ENCODE results near the gene TMEM164.

Gene TMEM164

DNA sequence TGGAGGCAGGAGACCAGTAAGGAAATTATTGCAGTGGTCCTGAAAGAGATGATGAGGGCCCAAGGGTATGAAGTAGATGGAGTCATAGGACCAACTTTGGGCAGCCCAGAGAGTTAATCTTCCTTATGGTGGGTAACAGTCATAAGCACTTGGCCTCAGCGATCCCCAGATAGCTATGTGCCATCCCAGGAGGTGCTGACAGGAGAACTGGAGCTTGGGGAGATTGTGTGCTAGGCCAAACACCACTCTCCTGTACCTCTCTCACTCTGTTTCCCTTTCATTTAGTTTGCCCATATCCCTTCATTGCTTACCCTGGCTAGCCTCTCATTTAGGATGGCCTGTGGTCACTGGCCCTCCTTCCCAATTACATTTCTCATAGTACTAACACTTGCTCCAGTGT, 60.0 kb downstream of the TMEM164 start:
- no peak for DNase-seq (ENCODE audit: extremely low read depth in 1 of 2, low read depth in 1 of 2)

DNA sequence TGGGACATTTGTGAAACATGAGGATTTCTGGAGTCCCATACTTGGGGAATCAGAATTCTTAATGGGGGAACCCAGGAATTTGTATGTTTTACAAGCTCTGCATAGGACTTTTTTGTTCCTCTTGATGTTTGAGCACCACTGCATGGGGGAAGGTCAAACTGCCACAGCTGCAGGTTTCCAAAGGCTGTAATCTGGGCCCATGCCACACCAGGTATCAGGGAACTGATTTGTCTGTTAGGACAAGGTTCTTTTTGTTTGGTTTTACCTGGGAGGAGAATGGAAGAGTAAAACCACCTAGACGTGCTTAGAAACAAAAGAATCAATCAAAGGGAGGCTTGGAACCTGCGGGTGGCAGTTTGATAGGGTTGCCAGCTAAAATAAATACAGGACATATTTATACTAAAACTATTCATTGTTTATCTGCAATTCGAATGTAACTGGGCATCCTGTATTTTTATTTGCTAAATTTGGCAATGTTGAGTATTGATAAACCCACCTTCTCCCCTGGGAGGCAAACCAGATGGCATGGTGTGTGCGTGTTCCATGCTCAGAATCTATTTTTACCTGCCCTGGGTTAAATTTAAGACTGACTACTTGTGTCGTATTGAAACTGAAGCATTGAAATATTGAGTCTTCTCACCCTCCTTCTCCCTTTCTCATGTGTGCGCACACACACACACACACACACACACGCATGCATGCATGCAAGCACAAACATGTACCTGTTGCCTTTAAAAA, 63.7 kb downstream of the TMEM164 start:
- DNase-seq (ENCODE audit: extremely low read depth in 1 of 2, low read depth in 1 of 2): no peak

DNA sequence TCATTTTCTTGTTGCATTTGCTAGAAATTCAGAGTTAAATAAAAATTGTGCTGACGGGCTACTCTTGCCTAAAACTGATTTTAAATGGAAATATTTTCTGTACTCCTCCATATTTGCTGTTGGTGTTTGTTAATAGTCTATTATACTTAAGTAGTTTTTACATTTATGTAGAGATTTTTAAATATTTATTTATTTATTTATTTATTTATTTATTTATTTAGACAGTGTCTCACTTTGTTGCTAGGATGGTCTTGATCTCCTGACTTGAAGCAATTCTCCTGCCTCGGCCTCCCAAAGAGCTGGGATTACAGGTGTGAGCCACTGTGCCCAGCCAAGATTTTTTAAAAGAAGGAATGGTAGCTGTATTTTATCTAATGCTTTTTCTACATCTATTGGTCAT, 68.1 kb downstream of the TMEM164 start:
- no peak for DNase-seq (ENCODE audit: extremely low read depth in 1 of 2, low read depth in 1 of 2)

DNA sequence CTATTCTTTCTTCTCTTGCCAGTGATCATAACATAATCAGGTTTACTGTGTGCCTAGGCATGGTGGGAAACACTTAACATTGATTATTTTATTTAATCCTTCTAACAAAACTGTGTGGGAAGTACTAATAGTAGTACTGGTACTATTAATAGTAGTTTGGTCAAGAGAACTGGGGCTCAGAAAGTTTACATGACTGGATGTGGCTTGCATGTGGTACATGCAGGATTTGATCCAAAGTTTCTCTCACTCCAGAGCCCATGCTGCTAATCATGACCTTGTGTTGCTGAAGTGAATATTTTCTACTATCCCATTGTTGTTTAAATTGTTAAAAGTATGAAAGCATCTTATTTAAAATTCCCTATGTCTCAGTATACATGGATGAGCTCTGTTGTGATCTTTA, 78.4 kb downstream of the TMEM164 start:
- DNase-seq (ENCODE audit: extremely low read depth in 1 of 2, low read depth in 1 of 2): no peak

DNA sequence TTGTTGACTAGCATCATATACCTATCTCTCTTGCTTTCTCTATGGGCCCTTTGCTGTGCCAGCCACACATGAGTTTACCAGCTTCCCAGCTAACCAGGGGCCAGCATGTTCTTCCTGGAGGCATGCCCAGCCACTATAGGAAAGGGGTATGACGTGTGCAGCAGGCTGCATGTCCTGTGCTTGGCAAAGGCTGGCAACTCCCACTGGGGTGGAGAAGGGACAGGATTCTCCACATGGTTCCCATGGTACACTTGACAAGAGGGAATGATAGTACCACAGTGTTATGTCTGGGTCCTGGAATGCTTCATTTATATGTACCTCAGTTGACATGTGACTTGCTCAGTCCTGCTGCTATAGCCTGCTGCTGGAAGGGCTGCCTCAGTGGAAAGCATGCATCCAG, 78.8 kb downstream of the TMEM164 start:
- no peak for DNase-seq (ENCODE audit: extremely low read depth in 1 of 2, low read depth in 1 of 2)

DNA sequence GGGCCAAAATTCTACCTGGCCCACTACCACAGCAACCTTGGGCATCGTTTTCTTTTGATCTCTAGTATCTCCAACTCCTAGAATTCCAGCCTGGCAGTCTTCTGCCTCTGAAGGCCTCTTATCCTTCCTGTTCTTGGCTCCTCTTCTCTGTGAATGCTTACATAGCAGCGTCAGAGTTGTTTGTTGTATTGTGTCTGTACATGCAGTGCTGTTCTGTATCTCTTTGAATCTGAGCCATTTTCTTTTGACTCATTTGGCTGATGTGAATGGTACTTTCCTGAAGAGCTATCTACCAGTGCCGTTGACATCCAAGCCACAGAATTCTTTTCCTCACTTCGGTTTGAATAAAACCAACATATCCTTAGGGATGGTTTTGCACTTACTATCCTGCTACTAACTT, 79.2 kb downstream of the TMEM164 start:
- no peak for DNase-seq (ENCODE audit: extremely low read depth in 1 of 2, low read depth in 1 of 2)

DNA sequence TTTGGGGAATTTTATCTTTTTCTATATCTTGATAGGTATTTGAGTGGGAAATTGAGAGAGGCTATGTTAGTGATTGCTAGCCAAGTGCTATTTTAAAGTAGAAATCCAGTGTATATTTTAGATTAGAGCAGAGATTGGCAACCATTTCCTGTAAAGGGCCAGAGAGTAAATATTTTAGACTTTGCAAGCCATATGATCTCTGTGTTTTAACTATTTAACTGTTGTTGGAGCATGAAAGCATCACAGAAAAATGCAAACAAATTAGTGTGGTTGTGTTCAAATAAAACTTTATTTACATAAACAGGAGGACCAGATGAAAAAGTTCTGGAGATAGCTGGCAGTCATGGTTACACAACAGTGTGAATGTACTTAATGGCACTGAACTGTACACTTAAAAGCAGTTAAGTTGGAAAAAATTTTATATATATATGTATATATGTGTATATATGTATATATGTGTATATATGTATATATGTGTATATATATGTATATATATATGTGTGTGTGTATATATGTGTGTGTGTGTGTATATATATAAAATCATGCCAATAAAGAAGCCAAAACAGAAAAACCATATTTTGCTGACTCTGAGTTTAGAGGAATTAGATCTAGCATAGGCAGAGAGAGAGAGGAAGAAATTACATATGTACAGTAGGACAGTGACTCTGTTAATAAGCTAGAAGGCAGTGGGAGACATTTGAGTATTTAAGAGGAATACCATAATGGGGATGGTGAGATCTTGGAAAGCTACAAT, 83.4 kb downstream of the TMEM164 start:
- DNase-seq (ENCODE audit: extremely low read depth in 1 of 2, low read depth in 1 of 2): no peak

DNA sequence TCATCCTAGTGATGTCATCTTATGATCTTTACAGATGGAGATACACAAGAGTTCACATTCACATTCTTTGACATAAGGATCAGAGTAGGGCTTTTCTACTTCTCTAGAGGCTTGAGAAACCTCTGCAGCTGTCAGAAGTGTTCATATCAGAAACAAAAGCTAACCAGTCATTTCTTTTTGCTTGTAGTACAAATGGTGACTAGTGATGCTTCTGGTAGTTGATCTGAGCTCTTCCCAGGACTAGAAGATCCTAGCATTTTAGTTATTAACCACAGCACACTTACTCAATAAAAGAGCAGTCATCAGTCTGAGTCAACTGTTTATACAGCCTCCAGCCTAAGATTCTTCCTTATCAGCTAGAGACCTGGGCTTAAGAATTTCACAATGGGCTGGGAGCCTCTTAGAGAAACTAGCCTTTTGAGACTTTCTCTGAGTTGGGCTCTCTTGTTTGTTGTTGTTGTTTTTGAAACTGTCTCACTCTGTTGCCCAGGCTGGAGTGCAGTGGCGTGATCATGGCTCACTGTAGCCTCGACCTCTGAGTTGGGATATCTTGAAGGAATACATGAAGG, 84.1 kb downstream of the TMEM164 start:
- DNase-seq (ENCODE audit: extremely low read depth in 1 of 2, low read depth in 1 of 2): no peak

DNA sequence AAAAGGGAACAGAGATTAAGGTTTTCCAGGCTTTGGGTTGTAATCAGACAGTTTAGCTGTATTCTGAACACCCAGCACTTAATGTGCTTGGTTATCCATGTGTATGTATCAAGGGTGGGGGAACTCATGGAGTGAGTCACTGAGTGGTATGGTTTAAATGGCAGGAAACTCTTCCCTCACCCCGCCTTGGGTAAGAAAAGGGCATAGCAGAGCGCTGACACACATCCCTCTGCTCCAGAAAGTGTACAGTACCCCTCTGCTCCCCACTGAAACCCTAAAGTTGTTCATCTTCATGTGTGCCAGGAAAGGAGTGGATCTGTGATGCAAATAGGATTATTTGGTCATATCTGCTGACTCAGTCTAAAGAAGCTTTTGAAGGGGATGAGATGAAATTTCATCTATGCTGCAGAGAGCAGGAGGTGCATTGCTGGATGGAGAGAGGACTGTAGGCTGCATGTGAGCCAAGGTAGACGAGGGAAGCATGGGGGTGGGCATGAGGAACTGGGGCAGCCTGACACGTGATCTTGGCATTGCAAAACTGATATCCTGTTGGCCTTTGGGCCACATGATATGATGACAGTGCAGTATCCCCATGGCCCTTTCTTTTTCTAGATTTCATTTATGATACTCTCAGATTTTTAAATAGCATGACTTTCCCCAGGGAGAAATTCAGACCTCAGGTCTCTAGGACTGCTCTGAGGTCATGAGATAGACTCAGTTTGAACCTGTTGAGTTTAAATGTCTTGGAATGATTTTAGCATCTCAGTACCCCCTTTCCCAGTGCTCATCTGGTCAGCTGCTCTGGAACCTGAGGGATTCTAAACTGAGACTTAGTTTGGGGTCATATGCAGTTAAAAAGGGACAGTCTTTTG, 84.8 kb downstream of the TMEM164 start:
- DNase-seq (ENCODE audit: extremely low read depth in 1 of 2, low read depth in 1 of 2): no peak

DNA sequence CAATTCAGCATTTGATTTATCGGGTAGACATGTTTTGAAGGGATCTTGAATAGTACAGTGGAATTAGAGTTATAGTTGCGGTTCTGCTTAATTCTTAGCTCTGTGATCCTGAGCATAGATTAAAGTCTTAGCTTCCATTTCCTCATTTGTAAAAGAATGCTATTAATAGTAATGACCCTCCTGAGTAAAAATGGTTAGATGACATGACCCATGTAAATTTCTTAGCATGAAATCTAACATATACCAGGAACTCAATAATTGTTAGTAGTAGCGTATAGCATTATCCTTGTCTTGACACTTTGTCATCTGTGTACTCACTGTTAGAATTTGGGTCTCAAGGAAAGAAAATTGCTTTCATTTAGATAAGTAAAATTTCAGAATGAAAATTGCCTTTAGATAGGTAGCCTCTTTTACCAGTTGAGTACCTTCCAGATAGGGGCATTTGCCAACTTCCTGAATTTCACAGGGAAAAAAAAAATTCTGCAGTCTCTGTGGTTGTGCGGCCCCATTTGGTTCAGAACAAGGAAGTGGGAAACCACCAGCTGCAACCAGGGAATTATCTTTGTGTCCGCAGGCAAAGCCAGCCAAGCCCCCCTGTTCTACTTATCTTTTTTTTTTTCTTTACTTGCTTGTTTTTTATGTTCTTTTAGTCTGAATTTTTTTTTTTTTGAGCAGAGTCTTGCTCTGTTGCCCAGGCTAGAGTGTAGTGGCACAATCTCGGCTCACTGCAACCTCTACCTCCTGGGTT, 86.9 kb downstream of the TMEM164 start:
- DNase-seq (ENCODE audit: extremely low read depth in 1 of 2, low read depth in 1 of 2): no peak

DNA sequence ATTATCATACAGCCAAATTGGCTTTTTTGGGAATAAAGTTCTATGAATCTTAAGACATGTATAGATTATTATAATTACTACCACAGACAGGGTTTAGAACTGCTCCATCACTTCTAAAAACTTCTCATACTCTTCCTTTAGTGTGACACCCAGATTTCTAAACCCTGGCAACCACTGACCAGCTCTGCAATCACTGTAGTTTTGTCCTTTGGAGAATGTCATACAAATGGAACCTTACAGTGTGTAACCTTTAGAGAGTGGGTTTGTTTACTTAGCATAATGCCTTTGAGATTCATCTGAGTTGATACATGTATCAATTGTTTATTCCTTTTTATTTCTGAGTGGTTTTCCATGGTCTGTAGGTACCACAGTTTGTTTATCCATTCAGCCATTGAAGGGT, 95.0 kb downstream of the TMEM164 start:
- DNase-seq (ENCODE audit: extremely low read depth in 1 of 2, low read depth in 1 of 2): no peak

DNA sequence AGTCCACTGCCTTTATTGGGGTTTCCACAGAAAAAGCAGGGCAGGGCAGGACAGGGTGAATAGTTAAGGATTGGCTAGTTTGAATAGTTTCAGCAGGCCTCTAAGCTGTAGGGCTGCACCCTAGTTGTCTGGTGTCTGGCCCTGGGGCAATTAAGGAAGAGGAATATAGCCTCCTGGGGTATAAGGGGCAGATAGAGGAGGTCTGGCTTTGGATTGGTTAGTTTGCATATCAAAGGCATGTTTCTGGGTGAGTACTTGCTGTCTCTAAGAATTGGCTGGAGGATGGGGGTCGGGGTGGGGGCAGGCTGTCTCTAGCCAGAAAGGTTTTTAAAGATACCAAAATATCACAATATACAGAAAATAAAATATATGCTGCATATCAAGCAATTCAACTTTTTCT, 100.4 kb downstream of the TMEM164 start:
- DNase-seq (ENCODE audit: extremely low read depth in 1 of 2, low read depth in 1 of 2): no peak

DNA sequence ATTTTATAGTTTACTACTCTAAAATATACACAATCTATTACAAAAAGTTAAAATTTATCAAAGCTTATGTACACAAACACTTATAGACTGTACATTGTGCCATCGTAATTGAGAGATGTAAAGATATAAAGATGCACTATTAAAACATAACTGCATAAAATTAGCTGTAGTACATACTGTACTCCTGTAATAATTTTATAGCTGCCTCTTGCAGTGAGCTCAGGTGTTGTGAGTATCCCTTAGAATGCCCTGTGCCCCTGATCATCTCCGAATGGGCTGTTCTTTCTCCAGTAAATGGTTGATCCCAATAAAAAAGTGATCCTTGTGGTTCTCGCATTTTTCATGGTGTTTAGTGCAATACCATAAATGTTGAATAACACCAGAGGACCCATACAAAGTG, 101.2 kb downstream of the TMEM164 start:
- DNase-seq (ENCODE audit: extremely low read depth in 1 of 2, low read depth in 1 of 2): no peak

DNA sequence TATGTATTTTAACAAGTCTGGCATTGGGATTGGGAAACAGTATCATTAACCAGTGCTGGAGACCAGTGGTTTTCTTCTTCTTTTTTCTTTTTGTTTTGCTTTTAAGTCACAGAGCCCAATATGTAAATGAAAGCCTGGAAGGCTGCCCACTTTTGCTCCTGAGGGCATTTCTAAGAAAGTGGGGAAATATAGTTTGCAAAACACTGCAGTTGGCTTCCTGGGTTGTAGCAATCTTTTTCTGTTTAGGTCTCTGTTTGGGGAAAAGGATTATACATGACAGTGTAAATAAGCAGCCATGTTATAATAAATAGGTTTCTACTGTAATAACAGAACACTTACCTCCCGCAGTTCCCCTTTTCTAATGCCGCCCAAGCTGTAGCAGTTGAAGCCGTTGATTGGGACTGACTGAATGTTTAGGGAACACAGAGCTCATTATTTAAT, 105.5 kb downstream of the TMEM164 start:
- DNase-seq (ENCODE audit: extremely low read depth in 1 of 2, low read depth in 1 of 2): no peak

DNA sequence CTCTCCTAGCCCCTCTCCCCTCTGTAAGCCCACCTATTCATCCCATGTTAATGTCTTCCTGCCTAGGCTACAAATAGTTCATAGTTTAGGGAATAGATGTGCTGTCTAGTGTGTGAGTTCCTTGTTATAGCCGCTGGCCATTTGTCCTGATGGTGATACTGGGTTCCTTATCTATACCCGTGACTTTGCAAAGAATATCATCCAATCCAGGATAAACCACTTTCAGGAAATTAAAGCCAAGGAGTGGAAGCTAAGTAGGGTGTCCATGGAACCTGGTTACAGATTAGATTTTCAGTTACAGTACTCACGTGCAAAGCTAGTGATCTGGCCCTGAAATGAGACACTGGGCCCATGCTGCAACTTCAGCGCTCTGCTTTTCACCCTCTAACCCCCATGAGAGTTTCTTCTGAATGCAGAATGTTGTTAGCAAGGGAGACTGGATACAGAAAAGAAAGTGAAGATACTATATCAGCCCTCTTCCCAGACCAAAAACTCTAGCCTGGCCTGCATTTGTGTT, 111.4 kb downstream of the TMEM164 start:
- DNase-seq (ENCODE audit: extremely low read depth in 1 of 2, low read depth in 1 of 2): no peak

DNA sequence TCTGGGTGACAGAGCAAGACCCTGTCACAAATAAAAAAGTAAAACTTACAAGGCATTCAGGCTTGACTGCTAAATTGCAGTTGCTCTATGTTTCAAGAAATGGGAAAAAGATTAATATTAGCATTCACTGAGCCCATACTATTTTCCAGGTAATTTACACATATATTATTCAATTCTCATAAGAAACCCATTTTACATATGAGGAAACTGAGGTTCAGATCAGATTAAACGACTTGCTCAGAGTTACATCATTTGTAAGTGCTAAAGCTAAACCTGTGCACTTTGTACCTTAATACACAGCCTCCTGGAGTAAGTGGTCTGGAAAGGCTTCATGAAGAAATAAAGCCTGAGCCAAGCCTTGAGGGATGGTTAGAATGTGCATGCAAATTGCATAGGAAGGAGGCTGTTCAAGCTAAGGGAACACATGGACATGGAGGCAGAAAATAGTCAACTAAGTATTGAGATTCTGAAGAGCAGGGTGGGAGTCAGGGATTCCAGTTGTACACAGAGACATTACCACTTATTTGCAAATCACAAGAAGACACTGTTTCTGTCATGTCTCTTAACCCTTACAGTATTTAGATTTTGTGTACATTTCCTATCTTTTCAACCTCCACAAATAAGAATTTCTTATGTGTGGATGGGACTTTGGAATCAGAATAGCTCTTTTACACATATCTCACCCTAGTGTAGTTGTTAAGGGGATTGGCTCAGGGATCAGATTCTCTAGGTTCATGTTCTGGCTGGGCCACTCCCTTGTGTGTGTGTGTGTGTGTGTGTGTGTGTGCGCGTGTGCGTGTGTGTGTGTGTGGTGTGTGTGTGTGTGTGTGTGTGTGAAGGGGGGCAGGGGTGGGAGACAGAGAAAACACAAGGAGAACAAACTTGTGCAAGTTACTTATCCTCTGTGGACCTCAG, 113.4 kb downstream of the TMEM164 start:
- no peak for DNase-seq (ENCODE audit: extremely low read depth in 1 of 2, low read depth in 1 of 2)

DNA sequence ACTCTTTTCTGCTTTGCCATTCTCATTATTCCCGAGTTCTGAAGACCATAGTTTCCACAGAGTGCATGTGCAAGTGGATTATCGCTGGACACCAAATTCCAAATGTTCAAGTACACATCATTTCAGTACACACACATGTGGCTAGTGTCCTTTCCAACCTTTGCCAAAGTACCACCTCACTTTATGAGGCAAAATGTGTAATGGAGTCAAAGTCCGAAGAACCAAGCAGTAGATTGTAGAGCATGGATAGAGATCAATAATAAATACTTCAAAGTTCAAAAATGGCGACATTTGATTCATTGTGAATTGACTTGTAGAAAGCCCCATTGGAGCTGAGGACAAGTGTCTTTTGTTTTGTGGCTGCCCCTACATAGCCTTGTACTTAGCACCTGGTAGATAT, 115.6 kb downstream of the TMEM164 start:
- no peak for DNase-seq (ENCODE audit: extremely low read depth in 1 of 2, low read depth in 1 of 2)

DNA sequence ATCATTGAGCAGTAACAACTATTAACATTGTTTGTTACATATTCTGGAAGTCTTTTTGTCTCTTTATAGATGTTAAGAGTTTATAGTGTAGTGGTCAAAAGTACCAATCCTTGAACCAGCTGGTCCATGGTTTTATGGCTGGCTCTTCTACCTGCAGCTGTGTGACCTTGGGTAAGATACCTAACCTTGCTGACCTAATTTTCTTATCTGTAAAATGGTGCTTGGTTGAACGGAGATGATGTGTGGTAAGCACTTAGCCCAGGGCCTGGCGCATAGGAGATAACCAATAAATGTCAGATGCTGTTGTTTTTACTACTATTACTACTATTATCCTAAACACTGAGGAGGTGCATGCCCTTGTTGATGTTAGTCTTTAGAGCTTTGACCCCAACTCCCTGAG, 116.6 kb downstream of the TMEM164 start:
- DNase-seq (ENCODE audit: extremely low read depth in 1 of 2, low read depth in 1 of 2): no peak

DNA sequence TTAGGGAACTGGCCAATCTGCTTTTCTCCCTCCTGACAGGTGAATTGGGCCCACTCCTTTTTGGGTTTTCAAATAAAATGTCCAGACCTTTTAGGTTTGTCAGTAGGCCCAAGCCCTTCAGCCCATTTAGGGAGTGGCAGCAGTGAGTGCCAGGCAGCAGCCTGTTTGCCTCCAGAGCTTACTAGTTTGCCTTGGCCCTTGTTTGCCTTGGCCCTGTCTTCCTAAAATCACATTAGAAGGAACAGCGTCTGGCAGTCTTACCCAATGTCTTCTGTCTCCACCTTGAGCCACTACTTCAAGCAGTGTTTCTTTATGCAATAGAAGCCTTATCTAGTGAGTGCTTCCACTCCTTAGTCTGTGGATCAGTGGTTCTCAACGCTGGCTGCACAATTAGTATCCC, 117.1 kb downstream of the TMEM164 start:
- no peak for DNase-seq (ENCODE audit: extremely low read depth in 1 of 2, low read depth in 1 of 2)

Data from activated CD8-positive, alpha-beta memory T cell treated with anti-CD3 and anti-CD28 coated beads for 1 hour (primary cell).